Peyer's patch (tissue), 4 donors: ENCODE results near the gene TNP2.

Source experiments
- CTCF ChIP-seq, 6 experiments: fragments of 450-650 bp in 4 of 6; fragments of 200-600 bp in 2 of 6; sonication (generic) in 1 of 6; IDR thresholded peaks; one replicate each; pipeline ENCODE4 v1.5.1; 2017 to 2019; ENCODE audit warnings: antibody characterized with exemption in 6 of 6, mild to moderate bottlenecking in 3 of 6, moderate library complexity in 1 of 6
- POLR2A ChIP-seq, 2 donors: fragments of 450-650 bp; IDR thresholded peaks; one replicate each; pipeline ENCODE4 v1.5.1; 2017; ENCODE audit warnings: antibody characterized with exemption in 2 of 2, mild to moderate bottlenecking in 2 of 2, moderate library complexity in 2 of 2

GRCh38 chr16:11292076-11292748 is 23.1 kb upstream of the TNP2 start:
- TF ChIP-seq CTCF (IDR thresholded peaks at IDR 0.05) (no peak), POLR2A (IDR thresholded peaks at IDR 0.05) (no peak)
